Measurements from ENCODE around the gene PAM16.
A peak's percentile ranks its signal among the peaks of the same experiment; 100 is the strongest.

PAM16 gene

GRCh38 chr16:4383591-4384444 is 32.7 kb upstream of the PAM16 start:
- DNase-seq: no peak

DNA sequence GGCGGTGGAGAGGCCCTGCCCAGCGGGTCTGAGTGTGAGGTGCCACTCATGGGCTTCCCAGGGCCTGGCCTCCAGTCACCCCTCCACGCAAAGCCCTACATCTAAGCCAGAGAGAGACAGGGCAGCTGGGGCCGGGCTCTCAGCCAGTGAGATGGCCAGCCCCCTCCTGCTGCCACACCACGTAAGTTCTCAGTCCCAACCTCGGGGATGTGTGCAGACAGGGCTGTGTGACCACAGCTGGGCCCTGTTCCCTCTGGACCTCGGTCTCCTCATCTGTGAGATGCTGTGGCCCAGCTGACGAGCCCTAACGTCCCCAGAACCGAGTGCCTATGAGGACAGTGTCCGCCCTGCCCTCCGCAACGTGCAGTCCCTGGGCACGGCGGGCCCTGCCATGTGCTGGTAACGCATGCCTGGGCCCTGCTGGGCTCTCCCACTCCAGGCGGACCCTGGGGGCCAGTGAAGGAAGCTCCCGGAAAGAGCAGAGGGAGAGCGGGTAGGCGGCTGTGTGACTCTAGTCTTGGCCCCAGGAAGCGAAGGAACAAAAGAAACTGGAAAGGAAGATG is 31.8 kb upstream of the PAM16 start:
- DNase-seq: no peak

GRCh38 chr16:4381935-4382794 is 31.0 kb upstream of the PAM16 start:
- no peak for DNase-seq

DNA sequence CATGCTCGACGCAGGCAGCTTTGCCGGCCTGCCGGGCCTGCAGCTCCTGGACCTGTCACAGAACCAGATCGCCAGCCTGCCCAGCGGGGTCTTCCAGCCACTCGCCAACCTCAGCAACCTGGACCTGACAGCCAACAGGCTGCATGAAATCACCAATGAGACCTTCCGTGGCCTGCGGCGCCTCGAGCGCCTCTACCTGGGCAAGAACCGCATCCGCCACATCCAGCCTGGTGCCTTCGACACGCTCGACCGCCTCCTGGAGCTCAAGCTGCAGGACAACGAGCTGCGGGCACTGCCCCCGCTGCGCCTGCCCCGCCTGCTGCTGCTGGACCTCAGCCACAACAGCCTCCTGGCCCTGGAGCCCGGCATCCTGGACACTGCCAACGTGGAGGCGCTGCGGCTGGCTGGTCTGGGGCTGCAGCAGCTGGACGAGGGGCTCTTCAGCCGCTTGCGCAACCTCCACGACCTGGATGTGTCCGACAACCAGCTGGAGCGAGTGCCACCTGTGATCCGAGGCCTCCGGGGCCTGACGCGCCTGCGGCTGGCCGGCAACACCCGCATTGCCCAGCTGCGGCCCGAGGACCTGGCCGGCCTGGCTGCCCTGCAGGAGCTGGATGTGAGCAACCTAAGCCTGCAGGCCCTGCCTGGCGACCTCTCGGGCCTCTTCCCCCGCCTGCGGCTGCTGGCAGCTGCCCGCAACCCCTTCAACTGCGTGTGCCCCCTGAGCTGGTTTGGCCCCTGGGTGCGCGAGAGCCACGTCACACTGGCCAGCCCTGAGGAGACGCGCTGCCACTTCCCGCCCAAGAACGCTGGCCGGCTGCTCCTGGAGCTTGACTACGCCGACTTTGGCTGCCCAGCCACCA is 30.2 kb upstream of the PAM16 start:
- no peak for DNase-seq

- DNase-seq: no peak
Observed at GRCh38 chr16:4380119-4381063, 29.3 kb upstream of the PAM16 start.

GRCh38 chr16:4378999-4379690 is 28.0 kb upstream of the PAM16 start:
- DNase-seq: peak in 1 of 2 experiments; percentile 59

- DNase-seq: no peak
Observed at GRCh38 chr16:4378161-4378666, 27.1 kb upstream of the PAM16 start.

DNA sequence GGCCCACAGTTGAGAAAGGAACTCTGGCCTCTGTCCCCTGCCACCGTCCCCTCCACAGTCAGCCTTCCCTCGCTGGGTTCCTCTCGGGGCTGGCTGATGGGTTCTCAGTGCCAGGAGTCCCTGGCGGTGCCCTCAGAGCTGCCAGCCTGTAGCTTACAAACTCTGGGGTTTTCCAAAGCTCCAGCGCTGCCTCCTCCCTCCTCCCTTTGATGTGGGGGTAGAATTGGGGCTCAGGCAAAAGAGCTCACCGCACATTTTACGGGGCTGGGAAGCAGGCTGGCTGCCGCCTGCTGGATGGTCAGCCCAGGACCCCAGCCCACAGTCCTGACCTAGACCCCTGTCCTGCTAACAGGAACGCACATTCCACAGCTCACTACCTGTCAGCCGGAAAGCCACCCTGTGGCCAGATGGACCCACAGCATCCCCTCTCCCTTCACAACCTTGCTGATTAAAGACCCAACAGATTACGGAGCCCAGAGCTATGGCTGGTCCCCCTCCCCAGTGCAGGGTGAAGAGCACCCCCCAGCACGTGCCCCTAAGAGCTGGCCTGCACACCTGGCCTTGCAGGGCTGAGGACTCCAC is 26.5 kb upstream of the PAM16 start:
- no peak for DNase-seq

DNA sequence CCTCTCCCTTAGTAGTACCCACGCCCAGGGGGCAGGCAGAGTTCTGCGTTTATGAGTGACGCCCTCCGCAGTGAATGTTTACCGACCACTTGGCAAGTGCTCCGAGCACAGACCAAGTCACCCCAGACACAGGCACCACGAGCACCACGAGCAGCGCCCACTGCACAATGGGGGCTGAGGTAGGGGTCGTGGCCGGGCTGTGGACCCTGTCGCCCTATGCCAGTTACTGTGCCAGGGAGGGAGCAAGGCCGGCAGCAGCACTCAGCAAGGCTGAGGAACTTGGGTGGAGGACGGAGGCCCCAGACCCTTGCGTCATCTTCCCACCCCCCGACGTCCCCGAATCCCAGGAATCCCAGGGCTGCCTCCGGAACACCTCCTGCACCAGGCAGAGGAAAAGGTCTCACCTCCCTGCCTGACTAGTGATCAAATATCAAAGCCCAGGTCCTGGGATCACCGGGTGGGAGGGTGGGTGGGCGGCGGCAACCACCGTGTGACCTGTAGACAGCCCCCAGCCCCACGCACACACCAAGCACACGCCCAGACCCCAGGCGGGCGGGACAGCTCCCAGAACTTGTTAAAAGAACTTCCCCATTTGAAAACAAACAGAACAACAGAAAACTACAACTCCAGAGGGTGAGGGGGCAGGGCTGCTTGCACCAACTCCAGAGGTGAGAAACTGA is 25.9 kb upstream of the PAM16 start:
- no peak for DNase-seq

- no peak for DNase-seq
Observed at GRCh38 chr16:4376126-4376892, 25.2 kb upstream of the PAM16 start.

GRCh38 chr16:4375717-4376116 is 24.6 kb upstream of the PAM16 start:
- DNase-seq: no peak

- no peak for DNase-seq
Observed at GRCh38 chr16:4373909-4374742, 23.0 kb upstream of the PAM16 start.

- no peak for DNase-seq
Observed at GRCh38 chr16:4373356-4373908, 22.3 kb upstream of the PAM16 start.

- DNase-seq: peak; percentile 60 to 93
Observed at GRCh38 chr16:4372578-4373355, 21.6 kb upstream of the PAM16 start.

DNA sequence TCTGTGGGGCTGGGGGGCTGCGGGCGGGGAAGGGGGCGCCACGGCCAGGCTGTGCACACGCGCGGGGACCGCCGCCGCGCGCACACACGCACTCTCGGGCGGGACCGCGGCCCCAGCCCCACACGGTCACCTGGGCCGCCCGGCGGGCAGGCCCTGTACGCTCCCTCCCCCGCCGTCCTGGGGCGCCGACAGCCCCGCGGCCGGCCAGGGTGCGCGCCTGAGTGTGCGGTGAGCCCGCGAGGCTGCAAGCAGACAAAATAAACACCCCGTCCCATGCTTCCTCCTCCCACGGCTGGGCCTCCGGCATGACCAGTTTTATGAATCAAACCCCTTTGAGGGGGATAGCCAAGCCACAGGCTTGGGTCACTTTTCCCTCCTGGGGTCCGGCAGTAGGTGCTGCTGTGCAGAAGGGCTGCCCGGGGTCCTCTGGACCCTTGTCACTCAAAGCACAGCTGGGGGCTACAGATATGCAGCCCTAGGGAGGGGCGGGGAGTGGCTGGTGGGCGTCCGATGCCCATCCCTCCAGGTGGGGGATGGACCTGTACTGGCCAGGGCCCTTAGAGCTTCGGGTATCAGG is 21.0 kb upstream of the PAM16 start:
- peak in 1 of 2 experiments; percentile 45 for DNase-seq

DNA sequence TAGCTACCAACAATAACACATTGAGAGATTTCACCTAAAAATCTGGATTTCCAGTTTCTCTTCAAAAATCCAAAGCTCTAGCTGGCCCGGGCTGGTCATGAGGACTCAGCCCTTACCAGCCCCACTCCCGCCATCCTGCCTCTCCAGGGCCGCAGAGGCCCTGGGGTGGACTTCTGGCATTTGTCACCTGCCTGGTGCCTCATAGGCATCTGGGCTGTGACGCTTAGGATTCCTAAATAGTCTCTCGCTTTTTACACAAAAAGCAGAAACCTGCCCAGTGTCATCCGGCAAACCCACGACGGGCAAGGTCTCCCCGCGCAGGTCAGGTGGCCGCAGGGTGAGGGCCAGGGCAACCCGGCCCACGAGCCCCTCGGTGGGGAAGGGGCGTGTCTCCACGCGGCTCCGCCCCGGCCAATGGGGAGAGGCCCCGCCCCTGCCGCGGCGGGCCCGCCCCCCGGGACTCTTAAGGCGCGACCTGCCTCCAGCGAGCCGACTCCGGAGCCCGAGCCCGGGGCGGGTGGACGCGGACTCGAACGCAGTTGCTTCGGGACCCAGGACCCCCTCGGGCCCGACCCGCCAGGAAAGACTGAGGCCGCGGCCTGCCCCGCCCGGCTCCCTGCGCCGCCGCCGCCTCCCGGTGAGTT is 20.4 kb upstream of the PAM16 start, which contains the start of gene VASN:
Gene VASN (plus strand): TSS at position 492 of the 644 bp plus-strand sequence. CDS start 9,030 bp downstream, outside the sequence.
- peak in 1 of 2 experiments; percentile 79 for DNase-seq
